ENCODE data around the gene LACTBL1.
"Not testable (repeated sequence)": the region's sequence is repeated elsewhere in the genome, so short reads cannot be mapped to it uniquely, and the experiment has no call there.

Gene LACTBL1

GRCh38 chr1:22976461-22977243 is 4.0 kb upstream of the LACTBL1 start:
- DNase-seq (ENCODE audit: low spot score), result peak; percentile 70

- no peak for DNase-seq (ENCODE audit: low spot score)
Observed at GRCh38 chr1:22976127-22976460, 3.4 kb upstream of the LACTBL1 start.

- no peak for DNase-seq (ENCODE audit: low spot score)
Observed at GRCh38 chr1:22975694-22976093, 3.0 kb upstream of the LACTBL1 start.

- DNase-seq (ENCODE audit: low spot score), result no peak
Observed at GRCh38 chr1:22971611-22972405, 858 bp downstream of the LACTBL1 start.

- DNase-seq (ENCODE audit: low spot score), result no peak
Observed at GRCh38 chr1:22971161-22971560, 1.5 kb downstream of the LACTBL1 start.

GRCh38 chr1:22970096-22970495 is 2.6 kb downstream of the LACTBL1 start:
- DNase-seq (ENCODE audit: low spot score), result no peak

GRCh38 chr1:22969304-22969709 is 3.4 kb downstream of the LACTBL1 start:
- DNase-seq (ENCODE audit: low spot score), result no peak

GRCh38 chr1:22967833-22968232 is 4.8 kb downstream of the LACTBL1 start:
- DNase-seq (ENCODE audit: low spot score), result no peak

- DNase-seq (ENCODE audit: low spot score), result no peak
Observed at GRCh38 chr1:22966309-22966708, 6.4 kb downstream of the LACTBL1 start.

- DNase-seq (ENCODE audit: low spot score), result no peak
Observed at GRCh38 chr1:22963044-22963677, 9.5 kb downstream of the LACTBL1 start.

- DNase-seq (ENCODE audit: low spot score), result no peak
Observed at GRCh38 chr1:22962558-22962957, 10.1 kb downstream of the LACTBL1 start.

- DNase-seq (ENCODE audit: low spot score), result peak; percentile 42
Observed at GRCh38 chr1:22959545-22960360, 12.9 kb downstream of the LACTBL1 start.

- DNase-seq (ENCODE audit: low spot score), result no peak
Observed at GRCh38 chr1:22958556-22958955, 14.1 kb downstream of the LACTBL1 start.

GRCh38 chr1:22957066-22957465 is 15.6 kb downstream of the LACTBL1 start:
- no peak for DNase-seq (ENCODE audit: low spot score)

GRCh38 chr1:22955146-22955545 is 17.5 kb downstream of the LACTBL1 start:
- no peak for DNase-seq (ENCODE audit: low spot score)

- DNase-seq (ENCODE audit: low spot score), result no peak
Observed at GRCh38 chr1:22953740-22954141, 18.9 kb downstream of the LACTBL1 start.

GRCh38 chr1:22953057-22953739 is 19.5 kb downstream of the LACTBL1 start:
- DNase-seq (ENCODE audit: low spot score), result no peak

GRCh38 chr1:22952694-22953056 is 20.0 kb downstream of the LACTBL1 start:
- DNase-seq (ENCODE audit: low spot score), result no peak

GRCh38 chr1:22951796-22952195 is 20.9 kb downstream of the LACTBL1 start:
- no peak for DNase-seq (ENCODE audit: low spot score)

GRCh38 chr1:22949822-22950331 is 22.8 kb downstream of the LACTBL1 start:
- DNase-seq (ENCODE audit: low spot score), result no peak

- not testable (repeated sequence) for DNase-seq (ENCODE audit: low spot score)
Observed at GRCh38 chr1:22945171-22945570, 27.5 kb downstream of the LACTBL1 start.
